WTC11 (cell line): ENCODE measurements around the gene PCDHGA10. TPM values are rescaled to one million over a fixed set of nuclear protein-coding genes. Genes with fewer than 3 reads are reported as not detected.

ENCODE experiments used
- ATAC-seq: fragments of 200-7000 bp; cut with Tn5 transposase; 2 replicates; pipeline ENCODE4 v1.10.0; 2021; ENCODE audit warnings: mild to moderate bottlenecking, moderate library complexity
- CTCF ChIA-PET: fragments of 300-600 bp; sonication (Branson Sonifier 250); formaldehyde crosslinking; loops from one replicate; lab custom pipeline; 2021; ENCODE audit warnings: antibody characterized with exemption; lab: Charles Lee
- POLR2A ChIA-PET: fragments of 350-600 bp; sonication (Branson Sonifier 250); formaldehyde crosslinking; loops from one replicate; lab custom pipeline; 2021; ENCODE audit warnings: antibody characterized with exemption; lab: Charles Lee
- DNase-seq: peaks from one replicate; pipeline ENCODE4 v3.0.0; 2021; ENCODE audit warnings: low spot score
- H3K27ac Mint-ChIP-seq: 2 replicates; pipeline ENCODE4 v1.8.0; 2021; ENCODE audit warnings: mixed read lengths
- H3K27me3 Mint-ChIP-seq: 2 replicates; pipeline ENCODE4 v1.8.0; 2021; ENCODE audit warnings: low read depth, mild to moderate bottlenecking, moderate library complexity, mixed read lengths
- H3K36me3 Mint-ChIP-seq: 2 replicates; pipeline ENCODE4 v1.8.0; 2021; ENCODE audit warnings: mixed read lengths
- H3K4me1 Mint-ChIP-seq: 2 replicates; pipeline ENCODE4 v1.8.0; 2022; ENCODE audit warnings: mixed read lengths
- H3K4me3 Mint-ChIP-seq: 2 replicates; pipeline ENCODE4 v1.8.0; 2021; ENCODE audit warnings: mild to moderate bottlenecking, moderate library complexity, mixed read lengths
- H3K9me3 Mint-ChIP-seq: 2 replicates; pipeline ENCODE4 v1.8.0; 2021; ENCODE audit warnings: mixed read lengths
- AR ChIP-seq: fragments of 250-450 bp; sonication (Bioruptor Pico); IDR thresholded peaks from 2 replicates; pipeline ENCODE4 v1.9.0; 2021; ENCODE audit warnings: mild to moderate bottlenecking
- CREB1 ChIP-seq: sonication (generic); formaldehyde crosslinking; IDR thresholded peaks from 2 replicates; pipeline ENCODE4 v1.8.0; 2023; ENCODE audit warnings: mild to moderate bottlenecking, missing genetic modification reagents
- ELF4 ChIP-seq: sonication (generic); formaldehyde crosslinking; IDR thresholded peaks from 2 replicates; pipeline ENCODE4 v1.8.1; 2022; ENCODE audit warnings: low read depth, mild to moderate bottlenecking, moderate library complexity, missing genetic modification reagents
- FOXJ3 ChIP-seq: sonication (generic); formaldehyde crosslinking; IDR thresholded peaks from 2 replicates; pipeline ENCODE4 v1.9.0; 2021; ENCODE audit warnings: missing genetic modification reagents, mild to moderate bottlenecking, borderline replicate concordance
- FOXP1 ChIP-seq: sonication (generic); formaldehyde crosslinking; IDR thresholded peaks from 2 replicates; pipeline ENCODE4 v1.8.0; 2022; ENCODE audit warnings: missing genetic modification reagents, mild to moderate bottlenecking, moderate library complexity, borderline replicate concordance
- GABPB1 ChIP-seq: sonication (generic); formaldehyde crosslinking; IDR thresholded peaks from 2 replicates; pipeline ENCODE4 v1.8.1; 2023; ENCODE audit warnings: mild to moderate bottlenecking, missing genetic modification reagents
- GRHL2 ChIP-seq: fragments of 250-450 bp; sonication (Bioruptor Pico); IDR thresholded peaks from 2 replicates; pipeline ENCODE4 v1.8.0; 2022; ENCODE audit warnings: mild to moderate bottlenecking, moderate library complexity; ENCODE audit not compliant: insufficient replicate concordance, severe bottlenecking
- JAZF1 ChIP-seq: fragments of 250-450 bp; sonication (Bioruptor Pico); IDR thresholded peaks from 2 replicates; pipeline ENCODE4 v1.9.0; 2021; ENCODE audit warnings: moderate library complexity, mild to moderate bottlenecking, inconsistent platforms
- JUN ChIP-seq: sonication (generic); formaldehyde crosslinking; IDR thresholded peaks from 2 replicates; pipeline ENCODE4 v1.8.0; 2023; ENCODE audit warnings: mild to moderate bottlenecking, missing genetic modification reagents
- MXD4 ChIP-seq: fragments of 250-450 bp; sonication (Bioruptor Pico); IDR thresholded peaks from 2 replicates; pipeline ENCODE4 v1.8.0; 2021; ENCODE audit warnings: mild to moderate bottlenecking, moderate library complexity, borderline replicate concordance
- NFYB ChIP-seq: sonication (generic); formaldehyde crosslinking; conservative IDR thresholded peaks from 2 replicates; pipeline ENCODE4 v1.8.0; 2022; ENCODE audit warnings: low read depth, missing genetic modification reagents
- NR1H2 ChIP-seq: sonication (generic); formaldehyde crosslinking; IDR thresholded peaks from 2 replicates; pipeline ENCODE4 v1.9.0; 2021; ENCODE audit warnings: mild to moderate bottlenecking, moderate library complexity, missing genetic modification reagents
- NR2C2 ChIP-seq: sonication (generic); formaldehyde crosslinking; IDR thresholded peaks from 2 replicates; pipeline ENCODE4 v1.8.0; 2022; ENCODE audit warnings: mild to moderate bottlenecking, missing genetic modification reagents
- PREB ChIP-seq: sonication (generic); formaldehyde crosslinking; IDR thresholded peaks from 2 replicates; pipeline ENCODE4 v1.8.1; 2022; ENCODE audit warnings: mild to moderate bottlenecking, missing genetic modification reagents, moderate library complexity, borderline replicate concordance
- PRRX2 ChIP-seq: fragments of 250-450 bp; sonication (Bioruptor Pico); IDR thresholded peaks from 2 replicates; pipeline ENCODE4 v1.8.0; 2021; ENCODE audit warnings: mild to moderate bottlenecking
- RELA ChIP-seq: sonication (generic); formaldehyde crosslinking; IDR thresholded peaks from 2 replicates; pipeline ENCODE4 v1.8.1; 2022; ENCODE audit warnings: missing genetic modification reagents, mild to moderate bottlenecking, borderline replicate concordance
- RORB ChIP-seq: fragments of 250-450 bp; sonication (Bioruptor Pico); IDR thresholded peaks from 2 replicates; pipeline ENCODE4 v1.9.0; 2021; ENCODE audit warnings: mild to moderate bottlenecking
- SP1 ChIP-seq: sonication (generic); formaldehyde crosslinking; conservative IDR thresholded peaks from 2 replicates; pipeline ENCODE4 v1.8.1; 2022; ENCODE audit warnings: missing genetic modification reagents
- TP53 ChIP-seq: sonication (generic); formaldehyde crosslinking; IDR thresholded peaks from 2 replicates; pipeline ENCODE4 v1.8.1; 2023; ENCODE audit warnings: mild to moderate bottlenecking, missing genetic modification reagents
- ZNF138 ChIP-seq: sonication (generic); formaldehyde crosslinking; conservative IDR thresholded peaks from 2 replicates; pipeline ENCODE4 v1.8.1; 2022; ENCODE audit warnings: mild to moderate bottlenecking, moderate library complexity, missing genetic modification reagents
- ZNF232 ChIP-seq: sonication (generic); formaldehyde crosslinking; IDR thresholded peaks from 2 replicates; pipeline ENCODE4 v1.8.0; 2022; ENCODE audit warnings: mild to moderate bottlenecking, missing genetic modification reagents
- ZNF396 ChIP-seq: fragments of 250-450 bp; sonication (Bioruptor Pico); IDR thresholded peaks from 2 replicates; pipeline ENCODE4 v1.8.0; 2021; ENCODE audit warnings: mild to moderate bottlenecking, moderate library complexity, borderline replicate concordance
- ZNF416 ChIP-seq: fragments of 250-450 bp; sonication (Bioruptor Pico); IDR thresholded peaks from 2 replicates; pipeline ENCODE4 v1.9.0; 2021; ENCODE audit warnings: mild to moderate bottlenecking, inconsistent platforms
- total RNA-seq: library from RNA; stranded (reverse); gene quantifications from 3 replicates; pipeline ENCODE4 v1.2.3, GENCODE V29; 2021
- TF ChIP-seq, protein P1 (sequence below): sonication (generic); formaldehyde crosslinking; IDR thresholded peaks from 2 replicates; pipeline ENCODE4 v1.8.0; 2022; ENCODE audit warnings: mild to moderate bottlenecking, missing genetic modification reagents
- TF ChIP-seq, protein P2 (sequence below): sonication (generic); formaldehyde crosslinking; IDR thresholded peaks from 2 replicates; pipeline ENCODE4 v1.8.1; 2023; ENCODE audit warnings: mild to moderate bottlenecking, moderate library complexity, missing genetic modification reagents
- TF ChIP-seq, protein P3 (sequence below): sonication (generic); formaldehyde crosslinking; IDR thresholded peaks from 2 replicates; pipeline ENCODE4 v1.8.0; 2023; ENCODE audit warnings: missing genetic modification reagents, mild to moderate bottlenecking, borderline replicate concordance
- TF ChIP-seq, protein P4 (sequence below): fragments of 250-450 bp; sonication (Bioruptor Pico); IDR thresholded peaks from 2 replicates; pipeline ENCODE4 v2.1.2; 2022; ENCODE audit warnings: mild to moderate bottlenecking, moderate library complexity

PCDHGA10 gene
- total RNA-seq, 1 experiment from 2014 or later = 11.9 TPM

DNA sequence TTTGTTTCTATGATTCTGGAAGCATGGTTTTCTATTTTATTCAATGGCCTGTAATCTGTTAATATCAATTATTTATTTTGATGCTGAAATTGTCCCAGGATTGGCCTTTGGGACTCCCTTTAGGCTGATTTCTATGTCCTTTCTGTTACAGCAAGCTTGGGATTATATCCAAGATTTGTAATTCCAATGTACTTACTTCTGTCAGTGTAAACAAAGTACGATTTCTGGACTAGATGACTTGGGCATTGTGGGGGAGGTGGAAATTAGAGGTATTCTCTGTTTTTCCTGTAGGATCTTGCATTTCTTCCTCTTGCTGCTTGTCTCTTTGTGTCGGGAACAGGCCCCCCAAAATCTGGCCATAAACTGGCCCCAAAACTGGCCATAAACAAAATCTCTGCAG lies 21.2 kb downstream of the PCDHGA10 start (continued):
- no peak for TF ChIP-seq RORB
- TF ChIP-seq ZNF138 (CRISPR knock-in tag) = no peak
- no peak for TF ChIP-seq PRRX2 (CRISPR knock-in tag)
- no peak for TF ChIP-seq ELF4 (CRISPR knock-in tag)
- no peak for TF ChIP-seq GABPB1 (CRISPR knock-in tag)
- TF ChIP-seq TP53 (CRISPR knock-in tag) = no peak
- TF ChIP-seq CREB1 (CRISPR knock-in tag) = no peak
- no peak for TF ChIP-seq JAZF1 (CRISPR knock-in tag)
- no peak for TF ChIP-seq NFYB
- TF ChIP-seq NR2C2 (CRISPR knock-in tag) = no peak
- no peak for TF ChIP-seq GRHL2 (CRISPR knock-in tag)
- TF ChIP-seq ZNF232 = no peak
- no peak for TF ChIP-seq ZNF416 (CRISPR knock-in tag)
- TF ChIP-seq ZNF396 (CRISPR knock-in tag) = no peak
- TF ChIP-seq, protein P1, sequence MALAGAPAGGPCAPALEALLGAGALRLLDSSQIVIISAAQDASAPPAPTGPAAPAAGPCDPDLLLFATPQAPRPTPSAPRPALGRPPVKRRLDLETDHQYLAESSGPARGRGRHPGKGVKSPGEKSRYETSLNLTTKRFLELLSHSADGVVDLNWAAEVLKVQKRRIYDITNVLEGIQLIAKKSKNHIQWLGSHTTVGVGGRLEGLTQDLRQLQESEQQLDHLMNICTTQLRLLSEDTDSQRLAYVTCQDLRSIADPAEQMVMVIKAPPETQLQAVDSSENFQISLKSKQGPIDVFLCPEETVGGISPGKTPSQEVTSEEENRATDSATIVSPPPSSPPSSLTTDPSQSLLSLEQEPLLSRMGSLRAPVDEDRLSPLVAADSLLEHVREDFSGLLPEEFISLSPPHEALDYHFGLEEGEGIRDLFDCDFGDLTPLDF = no peak
- TF ChIP-seq, protein P2, sequence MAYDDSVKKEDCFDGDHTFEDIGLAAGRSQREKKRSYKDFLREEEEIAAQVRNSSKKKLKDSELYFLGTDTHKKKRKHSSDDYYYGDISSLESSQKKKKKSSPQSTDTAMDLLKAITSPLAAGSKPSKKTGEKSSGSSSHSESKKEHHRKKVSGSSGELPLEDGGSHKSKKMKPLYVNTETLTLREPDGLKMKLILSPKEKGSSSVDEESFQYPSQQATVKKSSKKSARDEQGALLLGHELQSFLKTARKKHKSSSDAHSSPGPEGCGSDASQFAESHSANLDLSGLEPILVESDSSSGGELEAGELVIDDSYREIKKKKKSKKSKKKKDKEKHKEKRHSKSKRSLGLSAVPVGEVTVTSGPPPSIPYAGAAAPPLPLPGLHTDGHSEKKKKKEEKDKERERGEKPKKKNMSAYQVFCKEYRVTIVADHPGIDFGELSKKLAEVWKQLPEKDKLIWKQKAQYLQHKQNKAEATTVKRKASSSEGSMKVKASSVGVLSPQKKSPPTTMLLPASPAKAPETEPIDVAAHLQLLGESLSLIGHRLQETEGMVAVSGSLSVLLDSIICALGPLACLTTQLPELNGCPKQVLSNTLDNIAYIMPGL (CRISPR knock-in tag) = no peak
- no peak for TF ChIP-seq FOXJ3 (CRISPR knock-in tag)

GRCh38 chr5:141437221-141437620 lies 24.4 kb downstream of the PCDHGA10 start:
- ChIA-PET POLR2A (no interaction called here), CTCF (no interaction called here)
- ATAC-seq = no peak
- no peak overlapping the region for H3K27ac Mint-ChIP-seq
- H3K9me3 Mint-ChIP-seq = peaks cover 33% of the 10 kb centered on the region
- no peaks in the 10 kb centered on the region for H3K27me3 Mint-ChIP-seq
- peaks cover 10% of the 10 kb centered on the region for H3K4me1 Mint-ChIP-seq
- DNase-seq = no peak
- peaks cover 34% of the 10 kb centered on the region for H3K36me3 Mint-ChIP-seq
- no peak overlapping the region for H3K4me3 Mint-ChIP-seq
- TF ChIP-seq, protein P3, sequence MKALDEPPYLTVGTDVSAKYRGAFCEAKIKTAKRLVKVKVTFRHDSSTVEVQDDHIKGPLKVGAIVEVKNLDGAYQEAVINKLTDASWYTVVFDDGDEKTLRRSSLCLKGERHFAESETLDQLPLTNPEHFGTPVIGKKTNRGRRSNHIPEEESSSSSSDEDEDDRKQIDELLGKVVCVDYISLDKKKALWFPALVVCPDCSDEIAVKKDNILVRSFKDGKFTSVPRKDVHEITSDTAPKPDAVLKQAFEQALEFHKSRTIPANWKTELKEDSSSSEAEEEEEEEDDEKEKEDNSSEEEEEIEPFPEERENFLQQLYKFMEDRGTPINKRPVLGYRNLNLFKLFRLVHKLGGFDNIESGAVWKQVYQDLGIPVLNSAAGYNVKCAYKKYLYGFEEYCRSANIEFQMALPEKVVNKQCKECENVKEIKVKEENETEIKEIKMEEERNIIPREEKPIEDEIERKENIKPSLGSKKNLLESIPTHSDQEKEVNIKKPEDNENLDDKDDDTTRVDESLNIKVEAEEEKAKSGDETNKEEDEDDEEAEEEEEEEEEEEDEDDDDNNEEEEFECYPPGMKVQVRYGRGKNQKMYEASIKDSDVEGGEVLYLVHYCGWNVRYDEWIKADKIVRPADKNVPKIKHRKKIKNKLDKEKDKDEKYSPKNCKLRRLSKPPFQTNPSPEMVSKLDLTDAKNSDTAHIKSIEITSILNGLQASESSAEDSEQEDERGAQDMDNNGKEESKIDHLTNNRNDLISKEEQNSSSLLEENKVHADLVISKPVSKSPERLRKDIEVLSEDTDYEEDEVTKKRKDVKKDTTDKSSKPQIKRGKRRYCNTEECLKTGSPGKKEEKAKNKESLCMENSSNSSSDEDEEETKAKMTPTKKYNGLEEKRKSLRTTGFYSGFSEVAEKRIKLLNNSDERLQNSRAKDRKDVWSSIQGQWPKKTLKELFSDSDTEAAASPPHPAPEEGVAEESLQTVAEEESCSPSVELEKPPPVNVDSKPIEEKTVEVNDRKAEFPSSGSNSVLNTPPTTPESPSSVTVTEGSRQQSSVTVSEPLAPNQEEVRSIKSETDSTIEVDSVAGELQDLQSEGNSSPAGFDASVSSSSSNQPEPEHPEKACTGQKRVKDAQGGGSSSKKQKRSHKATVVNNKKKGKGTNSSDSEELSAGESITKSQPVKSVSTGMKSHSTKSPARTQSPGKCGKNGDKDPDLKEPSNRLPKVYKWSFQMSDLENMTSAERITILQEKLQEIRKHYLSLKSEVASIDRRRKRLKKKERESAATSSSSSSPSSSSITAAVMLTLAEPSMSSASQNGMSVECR (CRISPR knock-in tag) = no peak
- TF ChIP-seq JUN (CRISPR knock-in tag) = no peak
- TF ChIP-seq SP1 (CRISPR knock-in tag) = no peak
- TF ChIP-seq ELF4 (CRISPR knock-in tag) = no peak
- TF ChIP-seq PREB (CRISPR knock-in tag) = no peak
- TF ChIP-seq NR1H2 (CRISPR knock-in tag) = no peak
- TF ChIP-seq, protein P4, sequence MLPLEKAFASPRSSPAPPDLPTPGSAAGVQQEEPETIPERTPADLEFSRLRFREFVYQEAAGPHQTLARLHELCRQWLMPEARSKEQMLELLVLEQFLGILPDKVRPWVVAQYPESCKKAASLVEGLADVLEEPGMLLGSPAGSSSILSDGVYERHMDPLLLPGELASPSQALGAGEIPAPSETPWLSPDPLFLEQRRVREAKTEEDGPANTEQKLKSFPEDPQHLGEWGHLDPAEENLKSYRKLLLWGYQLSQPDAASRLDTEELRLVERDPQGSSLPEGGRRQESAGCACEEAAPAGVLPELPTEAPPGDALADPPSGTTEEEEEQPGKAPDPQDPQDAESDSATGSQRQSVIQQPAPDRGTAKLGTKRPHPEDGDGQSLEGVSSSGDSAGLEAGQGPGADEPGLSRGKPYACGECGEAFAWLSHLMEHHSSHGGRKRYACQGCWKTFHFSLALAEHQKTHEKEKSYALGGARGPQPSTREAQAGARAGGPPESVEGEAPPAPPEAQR (CRISPR knock-in tag) = no peak
- no peak for TF ChIP-seq FOXP1
- no peak for TF ChIP-seq AR
- TF ChIP-seq MXD4 = no peak
- no peak for TF ChIP-seq RELA
